Astrocyte (in vitro differentiated cells and primary cell): ENCODE results near the gene SH3GL3.

Experiments
- CTCF ChIP-seq: IDR thresholded peaks from 2 replicates; pipeline ENCODE4 v1.5.1; 2011; ENCODE audit warnings: low read depth, mild to moderate bottlenecking, inconsistent platforms, low read length, moderate library complexity; ENCODE audit not compliant: insufficient read depth
- EZH2 ChIP-seq: IDR thresholded peaks from 2 replicates; pipeline ENCODE4 v1.6.1; 2012; ENCODE audit warnings: mild to moderate bottlenecking, low read length, inconsistent platforms; ENCODE audit not compliant: insufficient read depth

- TF ChIP-seq CTCF, result no peak
- TF ChIP-seq EZH2, result no peak
Observed at GRCh38 chr15:83631534-83631933, 184.4 kb downstream of the SH3GL3 start.
